Kidney (tissue), 14 donors: ENCODE results near the gene TRIM67. TPM values are rescaled to one million over a fixed set of nuclear protein-coding genes. Genes with fewer than 3 reads are reported as not detected.

Experiments used
- DNase-seq, 5 donors: peaks; one replicate each; pipeline ENCODE4 v3.0.0-alpha.2; 2013 to 2020
- FAIRE-seq: peaks from 2 replicates; lab custom pipeline; 2012; peaks lifted over from hg19 to GRCh38; lab: Jason Lieb, UNC
- H3K27ac ChIP-seq, 2 donors: one replicate each; pipeline ENCODE4 v1.7.0; 2013; ENCODE audit warnings: low read depth in 2 of 2, low read length in 2 of 2, inconsistent platforms in 1 of 2
- H3K27me3 ChIP-seq: one replicate; pipeline ENCODE4 v1.7.1; 2013; ENCODE audit warnings: low read length, inconsistent platforms; ENCODE audit not compliant: control insufficient read depth, insufficient read depth
- H3K36me3 ChIP-seq, 3 donors: one replicate each; pipeline versions ENCODE4 v1.7.0 to v1.7.1; 2013; ENCODE audit warnings: low read length in 3 of 3, control low read depth in 1 of 3, inconsistent platforms in 1 of 3; ENCODE audit not compliant: insufficient read depth in 3 of 3, control insufficient read depth in 2 of 3
- H3K4me1 ChIP-seq, 3 donors: one replicate each; pipeline versions ENCODE4 v1.7.0 to v1.7.1; 2013; ENCODE audit warnings: low read length in 3 of 3, inconsistent platforms in 1 of 3, low read depth in 1 of 3; ENCODE audit not compliant: control insufficient read depth in 2 of 3, insufficient read depth in 2 of 3
- H3K4me3 ChIP-seq, 3 donors: one replicate each; pipeline versions ENCODE4 v1.7.0 to v1.8.1; 2013; ENCODE audit warnings: low read length in 3 of 3, control low read depth in 1 of 3, inconsistent platforms in 1 of 3
- H3K9ac ChIP-seq, 3 donors: one replicate each; pipeline versions ENCODE4 v1.7.0 to v1.7.1; 2013; ENCODE audit warnings: low read length in 3 of 3, control low read depth in 1 of 3, inconsistent platforms in 1 of 3
- H3K9me3 ChIP-seq, 3 donors: one replicate each; pipeline versions ENCODE4 v1.7.0 to v1.7.1; 2013; ENCODE audit warnings: low read length in 3 of 3, control low read depth in 1 of 3, inconsistent platforms in 1 of 3; ENCODE audit not compliant: control insufficient read depth in 2 of 3, insufficient read depth in 1 of 3
- CTCF ChIP-seq: IDR thresholded peaks from 3 replicates; pipeline ENCODE4 v1.5.1; 2012; ENCODE audit warnings: mild to moderate bottlenecking, moderate library complexity, borderline replicate concordance; ENCODE audit not compliant: insufficient read depth; ENCODE audit errors: extremely low read depth
- intact Hi-C: fragments of 100-400 bp; cut with DNase I; formaldehyde crosslinking; loops from one replicate; pipeline ENCODE4 v1.11.1; 2022
- polyA plus RNA-seq: library from polyadenylated mRNA; stranded (reverse); fragments of 350-450 nt; fragmentation: Illumina TruSeq; extraction: RNeasy Lipid Tissue Mini Kit (QIAGEN cat#74804); gene quantifications from one replicate; pipeline ENCODE4 v1.2.3, GENCODE V29; 2014; ENCODE audit warnings: low read depth, low replicate concordance; ENCODE audit not compliant: insufficient read depth
- total RNA-seq: library from RNA; stranded (reverse); fragmentation: NEBNext Ultra II Directional; extraction: Animal tissue kit (Norgen Biotek cat#: 25700); gene quantifications from one replicate; pipeline ENCODE4 v1.2.1, GENCODE V29; 2021
- donor health status: control.
- donor health status: control.
- donor health status: control.
- donor health status: control.
- donor health status: control.
- donor health status: DM: yes; HTN: yes; CAD: no.
- donor health status: Normal renal cell carcinoma (clear cell type).

The TRIM67 gene
- total and polyA plus RNA-seq, 2 donors from 2014 or later: 0.04 TPM; not detected in 1

- intact Hi-C loops: no loop called here
- H3K36me3 ChIP-seq: no peaks in the 10 kb centered on the region
- peaks cover 25% of the 10 kb centered on the region for H3K27me3 ChIP-seq
- H3K27ac ChIP-seq: no peak overlapping the region
- H3K4me3 ChIP-seq: no peak overlapping the region
- no peaks in the 10 kb centered on the region for H3K9me3 ChIP-seq
- H3K9ac ChIP-seq: no peak overlapping the region
- no peak for TF ChIP-seq CTCF
- DNase-seq: no peak
- FAIRE-seq: no peak
- H3K4me1 ChIP-seq: peaks cover 0 to 12% (median 0%) of the 10 kb centered on the region in 3 donors
These were observed 4.5 kb downstream of the TRIM67 start for GRCh38 chr1:231166398-231166797.

GRCh38 chr1:231170875-231171274 lies 9.0 kb downstream of the TRIM67 start:
- peaks cover 3% of the 10 kb centered on the region for H3K27me3 ChIP-seq
- H3K9ac ChIP-seq: no peak overlapping the region
- H3K36me3 ChIP-seq: no peaks in the 10 kb centered on the region
- no peak for FAIRE-seq
- no peaks in the 10 kb centered on the region for H3K4me1 ChIP-seq
- no peaks in the 10 kb centered on the region for H3K9me3 ChIP-seq
- H3K4me3 ChIP-seq: no peak overlapping the region
- no peak for DNase-seq
- no peak overlapping the region for H3K27ac ChIP-seq
- intact Hi-C loops: no loop called here
- TF ChIP-seq CTCF: no peak

- DNase-seq (no peak), FAIRE-seq (no peak)
- Histone ChIP-seq H3K9me3 (no peaks in the 10 kb centered on the region), H3K36me3 (no peaks in the 10 kb centered on the region), H3K4me1 (no peaks in the 10 kb centered on the region), H3K9ac (no peak overlapping the region), H3K4me3 (no peak overlapping the region), H3K27ac (no peak overlapping the region), H3K27me3 (peaks cover 3% of the 10 kb centered on the region)
- intact Hi-C loops: no loop called here
- no peak for TF ChIP-seq CTCF
These were observed 9.9 kb downstream of the TRIM67 start for GRCh38 chr1:231171623-231172197.

GRCh38 chr1:231172411-231172810 lies 10.6 kb downstream of the TRIM67 start:
- Histone ChIP-seq H3K4me1 (no peaks in the 10 kb centered on the region), H3K9ac (no peak overlapping the region), H3K36me3 (no peaks in the 10 kb centered on the region), H3K9me3 (no peaks in the 10 kb centered on the region), H3K4me3 (no peak overlapping the region), H3K27ac (no peak overlapping the region), H3K27me3 (no peaks in the 10 kb centered on the region)
- DNase-seq (no peak), FAIRE-seq (no peak)
- TF ChIP-seq CTCF: no peak
- intact Hi-C loops: no loop called here
